GM21526 (cell line): ENCODE results near the gene SULF2.
"Not testable (repeated sequence)": the region's sequence is repeated elsewhere in the genome, so short reads cannot be mapped to it uniquely, and the experiment has no call there.

Experiments used
- ATAC-seq: cut with Tn5 transposase; IDR thresholded peaks from one replicate; pipeline ENCODE4 v1.9.1; 2021; ENCODE audit warnings: moderate library complexity; ENCODE audit not compliant: unreplicated experiment, low FRiP score

SULF2 gene

DNA sequence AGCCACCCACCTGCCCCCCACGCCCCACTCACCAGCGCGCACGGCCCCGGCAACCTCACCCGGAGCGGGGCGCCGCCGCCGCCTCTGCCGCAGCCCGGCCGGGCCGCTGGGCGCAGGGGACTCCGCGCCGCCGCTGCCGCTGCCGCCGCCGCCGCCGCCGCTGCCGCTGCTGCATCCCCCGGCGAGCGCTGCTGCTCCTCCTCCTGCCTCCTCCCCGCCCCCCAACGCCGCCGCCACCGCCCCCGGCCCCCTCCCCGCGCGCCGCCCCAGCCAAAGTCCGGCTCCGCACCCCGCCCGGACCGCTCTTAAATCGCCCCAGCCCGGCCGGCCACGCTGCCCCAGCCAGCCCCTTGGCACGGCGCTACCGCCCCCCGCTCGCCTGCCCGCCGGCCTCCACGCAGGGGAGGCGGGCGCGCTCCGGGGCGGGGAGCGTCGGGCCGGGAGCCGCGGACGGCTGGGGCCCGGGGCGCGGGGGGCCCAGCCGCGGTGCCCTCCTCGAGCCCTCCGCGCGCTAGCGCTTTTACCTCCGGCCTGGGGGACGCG, at the start of gene SULF2:
SULF2 (minus strand) TSS at position 171 of the 543 bp plus-strand sequence. CDS start 28,118 bp downstream, outside the sequence.
- no peak for ATAC-seq

- ATAC-seq, result not testable (repeated sequence)
Measured at GRCh38 chr20:47831675-47832074, 46.4 kb upstream of the SULF2 start.

GRCh38 chr20:47826716-47827115, 41.4 kb upstream of the SULF2 start:
- not testable (repeated sequence) for ATAC-seq

DNA sequence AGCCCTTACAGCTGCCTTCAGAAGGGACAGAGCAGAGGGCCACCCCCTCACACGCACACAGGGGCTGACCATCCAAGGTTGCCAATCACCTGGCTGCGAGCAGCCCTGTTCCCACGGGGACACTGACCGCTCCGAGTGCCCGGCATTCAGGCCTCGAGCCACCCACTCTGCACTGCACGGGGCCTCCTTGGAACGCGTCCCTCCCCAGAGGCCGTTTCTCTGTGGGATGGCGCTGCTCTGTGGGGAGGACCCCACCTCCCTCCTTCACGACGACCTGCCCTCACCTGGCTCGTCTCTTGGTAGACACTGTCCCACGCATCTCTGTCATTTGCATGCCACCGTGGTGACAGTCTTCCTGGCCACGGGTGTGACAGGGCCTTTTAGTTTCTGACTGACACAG, 40.7 kb upstream of the SULF2 start:
- ATAC-seq, result not testable (repeated sequence)

- ATAC-seq, result no peak
Measured at GRCh38 chr20:47825011-47825762, 39.9 kb upstream of the SULF2 start.

GRCh38 chr20:47823941-47824340, 38.7 kb upstream of the SULF2 start:
- ATAC-seq, result not testable (repeated sequence)

GRCh38 chr20:47821481-47822100, 36.3 kb upstream of the SULF2 start:
- ATAC-seq, result no peak

GRCh38 chr20:47818996-47819609, 33.8 kb upstream of the SULF2 start:
- no peak for ATAC-seq

DNA sequence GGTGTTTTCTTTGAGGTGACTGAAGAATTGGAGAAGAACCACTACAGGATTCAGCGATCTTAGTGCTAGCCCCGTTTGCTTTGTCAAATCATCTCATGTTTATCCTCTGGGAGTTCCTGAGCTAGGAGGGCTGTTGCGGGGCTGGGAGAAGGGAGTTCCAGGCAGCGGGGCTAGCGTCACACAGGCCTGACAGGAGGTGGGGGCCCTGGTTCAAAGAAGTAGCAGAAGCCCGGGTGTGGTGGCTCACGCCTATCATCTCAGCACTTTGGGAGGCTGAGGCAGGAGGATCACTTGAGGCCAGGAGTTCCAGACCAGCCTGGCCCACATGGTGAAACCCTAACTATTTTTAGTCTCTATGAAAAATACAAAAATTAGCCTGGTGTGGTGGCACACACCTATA, 33.2 kb upstream of the SULF2 start:
- no peak for ATAC-seq

DNA sequence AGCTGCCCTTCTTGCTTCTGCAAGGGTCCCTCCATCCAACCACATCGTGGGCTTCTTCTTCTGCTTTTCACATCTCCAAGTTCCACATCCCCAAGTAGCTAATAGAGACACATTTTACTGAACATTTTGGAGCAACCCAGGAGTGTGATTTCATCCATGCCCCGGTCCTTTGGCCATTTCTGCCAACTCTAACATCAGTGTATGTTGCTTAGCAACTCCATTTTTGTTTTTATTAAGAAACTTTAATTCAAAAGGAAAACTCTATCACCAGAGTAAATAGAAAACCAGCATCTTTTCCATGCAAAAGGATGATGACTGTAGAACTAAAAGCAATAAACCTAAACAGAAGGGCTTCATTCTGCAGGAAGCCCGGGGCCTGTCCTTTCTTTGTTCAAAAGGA, 32.7 kb upstream of the SULF2 start:
- no peak for ATAC-seq

DNA sequence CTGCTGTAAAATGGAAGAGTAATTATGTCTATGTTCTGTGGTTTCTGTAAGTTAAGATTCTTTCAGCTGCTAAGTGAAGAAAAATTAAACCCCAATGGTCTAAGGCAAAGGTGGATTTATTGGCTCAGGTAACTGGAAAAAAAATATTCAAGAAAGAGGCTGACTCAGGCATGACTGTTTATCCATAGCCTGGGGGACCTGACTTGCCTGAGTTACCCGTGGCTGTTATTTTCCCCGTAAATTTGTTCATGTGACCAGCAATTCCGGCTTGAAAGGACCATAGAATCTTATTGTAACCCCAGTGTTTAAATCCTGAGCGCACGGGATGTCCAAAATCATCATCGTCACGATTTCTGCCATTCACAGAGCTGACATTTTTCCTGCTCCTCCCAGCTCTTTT, 32.3 kb upstream of the SULF2 start:
- ATAC-seq, result no peak

GRCh38 chr20:47816487-47817451, 31.5 kb upstream of the SULF2 start:
- no peak for ATAC-seq

DNA sequence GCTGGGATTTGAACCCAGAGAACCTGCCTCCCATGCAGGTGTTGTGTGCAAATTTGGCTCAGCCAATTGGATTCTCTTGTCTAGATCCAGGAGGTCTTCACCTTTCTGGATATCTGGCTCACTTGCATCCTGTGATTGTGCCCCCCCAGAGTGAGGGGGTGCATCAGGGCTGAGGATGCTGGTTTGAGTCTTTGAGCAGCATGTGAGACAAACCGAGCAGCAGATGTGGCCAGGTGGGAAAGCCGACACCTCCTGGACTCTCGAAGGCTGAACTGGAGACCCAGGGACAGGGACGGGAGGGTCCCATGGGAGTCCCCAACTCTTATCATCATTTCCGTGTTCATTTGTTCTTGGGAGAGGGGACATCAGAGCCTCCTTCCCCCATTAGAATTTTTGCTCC, 30.6 kb upstream of the SULF2 start:
- ATAC-seq, result no peak

DNA sequence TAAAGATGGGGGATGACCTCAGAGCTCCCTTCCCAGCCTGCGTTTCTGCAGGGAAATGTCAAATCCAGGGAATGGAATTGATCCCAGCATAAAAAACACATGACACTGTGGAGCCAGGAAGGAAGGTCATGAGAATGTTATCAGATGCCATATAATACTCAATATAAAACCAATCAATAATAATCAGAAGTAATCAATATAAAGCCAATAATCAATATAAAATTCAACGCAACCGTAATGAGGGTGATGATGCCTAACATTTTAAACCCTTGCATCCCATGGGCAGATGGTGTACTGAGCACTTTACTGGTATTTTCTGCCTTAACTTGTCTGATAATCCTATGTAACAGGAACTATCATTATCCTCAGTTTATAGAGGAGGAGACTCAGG, 30.1 kb upstream of the SULF2 start:
- ATAC-seq, result no peak

DNA sequence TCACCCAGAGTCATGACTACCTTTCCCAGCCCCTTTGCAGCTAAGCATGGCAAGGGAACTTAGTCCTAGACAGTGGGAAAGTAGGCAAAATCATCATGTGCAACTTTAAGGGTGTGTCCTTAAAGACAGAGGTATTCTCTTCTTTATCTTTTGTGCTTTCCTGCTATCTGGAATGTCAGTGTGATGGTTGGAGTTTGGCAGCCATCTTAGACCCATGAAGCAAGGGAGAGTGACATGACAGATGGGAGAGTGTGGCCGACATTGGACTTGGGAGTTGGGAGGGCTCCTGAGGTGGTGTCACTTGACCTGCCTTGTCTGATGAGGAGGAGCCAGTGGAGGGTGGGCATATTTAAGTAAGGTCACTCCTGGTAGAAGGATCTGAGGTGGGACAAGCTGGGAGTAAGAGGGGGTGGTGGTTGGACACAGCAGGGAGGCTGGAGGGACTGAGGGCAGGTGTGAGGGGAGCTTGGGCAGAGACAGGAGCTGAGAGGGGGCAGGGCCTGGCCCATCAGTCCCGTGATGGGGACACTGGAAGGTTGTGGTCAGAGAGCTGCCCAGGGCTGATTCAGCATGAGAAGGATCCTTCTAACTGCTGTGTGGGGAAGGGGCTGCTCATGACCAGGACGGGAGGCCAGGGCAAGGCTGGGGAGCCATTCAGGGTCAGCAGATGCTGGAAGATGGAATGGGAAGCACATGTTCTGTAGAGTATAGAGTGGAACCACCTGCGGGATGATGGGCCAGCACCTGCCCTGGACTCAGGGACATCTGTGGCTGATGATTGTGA, 29.5 kb upstream of the SULF2 start:
- ATAC-seq, result no peak

- ATAC-seq, result no peak
Measured at GRCh38 chr20:47810721-47811347, 25.6 kb upstream of the SULF2 start.

- no peak for ATAC-seq
Measured at GRCh38 chr20:47810116-47810677, 24.9 kb upstream of the SULF2 start.

DNA sequence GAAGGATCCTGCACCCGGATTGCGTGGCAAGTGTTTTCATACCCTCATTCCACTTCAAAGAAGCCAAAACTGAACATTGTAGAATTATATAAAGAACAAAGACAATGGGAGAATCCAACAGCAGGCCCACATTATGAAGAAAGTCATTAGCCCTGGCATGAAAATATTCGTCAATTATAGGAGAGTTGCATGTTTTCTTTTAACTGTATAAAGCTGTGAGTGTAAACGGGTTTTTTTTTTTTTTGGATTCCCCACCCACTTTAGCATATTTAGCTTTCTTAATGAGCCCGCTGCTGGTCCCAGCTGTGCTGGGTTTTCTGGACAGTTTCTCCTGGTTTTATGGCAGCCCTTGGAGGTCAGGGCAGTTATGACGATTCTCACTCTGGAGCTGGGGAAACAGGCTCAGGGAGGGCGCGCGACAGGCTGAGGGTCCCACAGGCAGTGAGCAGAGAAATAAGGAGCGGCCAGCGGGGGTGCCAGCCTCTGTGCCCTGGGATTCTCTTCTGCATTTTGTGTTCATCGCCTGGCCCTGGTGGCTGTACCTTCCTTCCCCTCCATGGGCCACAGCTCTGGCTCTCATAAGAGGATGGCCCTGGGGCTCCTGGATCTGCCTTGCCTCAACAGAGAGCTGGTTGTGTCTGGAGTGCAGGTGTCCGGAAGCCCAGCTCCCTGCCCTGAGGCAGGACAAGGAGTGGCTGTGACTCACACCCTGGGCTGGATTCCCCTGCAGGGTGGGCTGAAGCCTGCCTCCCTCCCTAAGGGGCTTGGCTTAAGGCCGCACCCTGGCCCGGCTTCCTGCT, 24.1 kb upstream of the SULF2 start:
- no peak for ATAC-seq
